K562 (cell line): ENCODE measurements around the gene SMYD2.

Experiments
- CREB1 ChIP-seq, 2 experiments: sonication (generic) in 1 of 2; formaldehyde crosslinking in 1 of 2; IDR thresholded peaks; 2 replicates each; pipeline versions ENCODE4 v1.6.1 to v1.8.0; 2012 to 2022; ENCODE audit warnings: inconsistent platforms in 1 of 2, mild to moderate bottlenecking in 1 of 2, missing genetic modification reagents in 1 of 2, moderate library complexity in 1 of 2
- ETV6 ChIP-seq, 3 experiments: fragments of 150-350 bp in 1 of 3; sonication (generic) in 1 of 3; formaldehyde crosslinking in 1 of 3; IDR thresholded peaks; 2 replicates each; pipeline versions ENCODE4 v1.6.1 to v1.8.0; 2014 to 2022; ENCODE audit warnings: borderline replicate concordance in 2 of 3, low read depth in 2 of 3, antibody characterized with exemption in 1 of 3, low read length in 1 of 3, mild to moderate bottlenecking in 1 of 3, missing genetic modification reagents in 1 of 3
- FUS ChIP-seq: fragments of 200-400 bp; formaldehyde crosslinking; optimal IDR thresholded peaks from 2 replicates; pipeline ENCODE3; 2017; ENCODE audit warnings: low read depth, low read length
- GATAD2A ChIP-seq: fragments of 450-650 bp; IDR thresholded peaks from 2 replicates; pipeline ENCODE4 v1.6.1; 2017
- NFXL1 ChIP-seq: fragments of 450-650 bp; formaldehyde crosslinking; IDR thresholded peaks from 2 replicates; pipeline ENCODE4 v1.4.0; 2021; ENCODE audit warnings: mild to moderate bottlenecking
- SRF ChIP-seq, 2 experiments: fragments of 250-450, 450-650 bp in 1 of 2; sonication (Bioruptor Pico) in 1 of 2; sonication (generic) in 1 of 2; formaldehyde crosslinking; IDR thresholded peaks; 2 replicates each; pipeline versions ENCODE4 v1.5.0 to v1.5.1; 2020 to 2022; ENCODE audit warnings: mild to moderate bottlenecking in 1 of 2, missing genetic modification reagents in 1 of 2

- no peak for TF ChIP-seq NFXL1
- TF ChIP-seq ETV6 (IDR thresholded peaks at IDR 0.05; ENCODE audit: borderline replicate concordance in 1 of 2, low read depth in 2 of 2, low read length in 1 of 2) = no peak
- no peak for TF ChIP-seq ETV6 (CRISPR knock-in tag; IDR thresholded peaks at IDR 0.05; ENCODE audit: borderline replicate concordance)
- TF ChIP-seq FUS = no peak
- TF ChIP-seq SRF (CRISPR knock-in tag; IDR thresholded peaks at IDR 0.05) = no peak
- TF ChIP-seq CREB1 (IDR thresholded peaks at IDR 0.05) = no peak
- TF ChIP-seq CREB1 (CRISPR knock-in tag; IDR thresholded peaks at IDR 0.05) = no peak
- TF ChIP-seq GATAD2A = no peak
These were observed 35.6 kb downstream of the SMYD2 start for GRCh38 chr1:214316593-214316992.
